K562 (cell line): ENCODE measurements around the gene CAPN3. TPM values are rescaled to one million over a fixed set of nuclear protein-coding genes. Genes with fewer than 3 reads are reported as not detected.
A peak's percentile ranks its signal among the peaks of the same experiment; 100 is the strongest.

Experiments
- ATAC-seq: fragments of 200-7000 bp; cut with Tn5 transposase; 3 replicates; pipeline ENCODE4 v1.9.1; 2020; ENCODE audit warnings: moderate library complexity
- BruUV-seq: library from RNA; stranded (reverse); fragments of 400-500 nt; replicated peaks from 2 replicates; lab custom pipeline; 2021; lab: Mats Ljungman, UMichigan
- CTCF ChIA-PET: fragments of 300-600 bp; formaldehyde crosslinking; extraction: SDS; loops from one replicate; lab custom pipeline; 2021; ENCODE audit warnings: low intra/inter-chr PET ratio; lab: Yijun Ruan, JAX
- POLR2A ChIA-PET: fragments of 300-600, 350-650 bp; sonication (Branson Sonifier 250); formaldehyde crosslinking; extraction: SDS; loops from one replicate; lab custom pipeline; 2021; ENCODE audit warnings: antibody characterized with exemption, inconsistent platforms; lab: Yijun Ruan, JAX
- DNase-seq, 4 experiments: peaks; one replicate each; pipeline versions ENCODE4 v3.0.0 to v3.0.0-alpha.2; 2011 to 2018; ENCODE audit warnings: low spot score in 3 of 4, mixed read lengths in 3 of 4; ENCODE audit errors: extremely low read depth in 1 of 4
- FAIRE-seq: peaks from 2 replicates; lab custom pipeline; 2011; peaks lifted over from hg19 to GRCh38; lab: Jason Lieb, UNC
- H2AFZ ChIP-seq: 2 replicates; pipeline ENCODE4 v1.6.0; 2011; ENCODE audit warnings: low read depth, low read length, control low read depth, inconsistent platforms
- H3K27ac ChIP-seq: fragments of 200-600 bp; 3 replicates; pipeline ENCODE4 v1.8.0; 2011; ENCODE audit warnings: low read depth, mild to moderate bottlenecking, control low read depth, inconsistent platforms, low read length, moderate library complexity, mixed read lengths; ENCODE audit errors: extremely low read depth
- H3K27me3 ChIP-seq, 2 experiments: fragments of 300-600 bp in 1 of 2; 2 replicates in 1 of 2; 3 replicates in 1 of 2; pipeline versions ENCODE4 v1.6.0 to v1.8.0; 2011; ENCODE audit warnings: inconsistent platforms in 2 of 2, low read length in 2 of 2, mild to moderate bottlenecking in 1 of 2, mixed read lengths in 1 of 2, moderate library complexity in 1 of 2; ENCODE audit not compliant: control insufficient read depth in 2 of 2, insufficient read depth in 2 of 2
- H3K36me3 ChIP-seq: fragments of 300-600 bp; 3 replicates; pipeline ENCODE4 v1.8.0; 2011; ENCODE audit warnings: mild to moderate bottlenecking, low read length, inconsistent platforms; ENCODE audit not compliant: control insufficient read depth, insufficient read depth
- H3K4me1 ChIP-seq, 2 experiments: fragments of 200-600 bp in 1 of 2; replicated peaks in 1 of 2; 2 replicates in 1 of 2; 3 replicates in 1 of 2; pipeline versions ENCODE4 v1.5.1 to v1.8.0; 2011; ENCODE audit warnings: inconsistent platforms in 2 of 2, low read length in 2 of 2, mild to moderate bottlenecking in 1 of 2, mixed read lengths in 1 of 2, moderate library complexity in 1 of 2; ENCODE audit not compliant: control insufficient read depth in 2 of 2, insufficient read depth in 2 of 2
- H3K4me2 ChIP-seq: 2 replicates; pipeline ENCODE4 v1.6.1; 2011; ENCODE audit warnings: low read length, control low read depth, inconsistent platforms, mixed read lengths; ENCODE audit not compliant: insufficient read depth
- H3K4me3 ChIP-seq: fragments of 200-600 bp; sonication (generic), shearing (Covaris generic); 2 replicates; pipeline ENCODE4 v1.5.1; 2016; ENCODE audit warnings: control low read depth, inconsistent platforms
- H3K79me2 ChIP-seq: fragments of 200-600 bp; 3 replicates; pipeline ENCODE4 v1.8.0; 2011; ENCODE audit warnings: low read length, inconsistent platforms; ENCODE audit not compliant: control insufficient read depth, insufficient read depth
- H3K9ac ChIP-seq, 2 experiments: 2 replicates each; pipeline versions ENCODE4 v1.6.0 to v1.6.1; 2011; ENCODE audit warnings: low read depth in 2 of 2, low read length in 2 of 2, control low read depth in 1 of 2, inconsistent platforms in 1 of 2, mild to moderate bottlenecking in 1 of 2, mixed read lengths in 1 of 2; ENCODE audit not compliant: insufficient read depth in 1 of 2
- H3K9me1 ChIP-seq: one replicate; pipeline ENCODE4 v1.6.0; 2011; ENCODE audit warnings: inconsistent platforms, mild to moderate bottlenecking, low read length, moderate library complexity; ENCODE audit not compliant: control insufficient read depth, insufficient read depth
- H3K9me3 ChIP-seq: replicated peaks from 2 replicates; pipeline ENCODE4 v1.5.1; 2011; ENCODE audit warnings: low read depth, low read length, inconsistent platforms; ENCODE audit not compliant: control insufficient read depth, insufficient read depth
- H4K20me1 ChIP-seq: replicated peaks from 2 replicates; pipeline ENCODE4 v1.6.1; 2011; ENCODE audit warnings: low read length, inconsistent platforms, mixed read lengths; ENCODE audit not compliant: control insufficient read depth, insufficient read depth
- FOXK1 ChIP-seq: sonication (generic); formaldehyde crosslinking; IDR thresholded peaks from 2 replicates; pipeline ENCODE4 v1.8.0; 2022; ENCODE audit warnings: missing genetic modification reagents, mild to moderate bottlenecking, borderline replicate concordance
- FOXM1 ChIP-seq, 2 experiments: fragments of 450-650 bp in 1 of 2; sonication (generic) in 1 of 2; formaldehyde crosslinking in 1 of 2; IDR thresholded peaks; 2 replicates each; pipeline versions ENCODE4 v1.6.1 to v1.9.0; 2017 to 2022; ENCODE audit warnings: low read depth in 2 of 2, mild to moderate bottlenecking in 2 of 2, missing genetic modification reagents in 1 of 2, moderate library complexity in 1 of 2
- KLF6 ChIP-seq: fragments of 250-450 bp; sonication (Bioruptor Pico); IDR thresholded peaks from 2 replicates; pipeline ENCODE4 v1.4.0; 2020; ENCODE audit warnings: mild to moderate bottlenecking, moderate library complexity, borderline replicate concordance
- L3MBTL2 ChIP-seq: fragments of 450-650 bp; IDR thresholded peaks from 2 replicates; pipeline ENCODE4 v1.6.1; 2016; ENCODE audit warnings: mild to moderate bottlenecking, moderate library complexity
- RBM25 ChIP-seq: fragments of 200-400 bp; formaldehyde crosslinking; IDR thresholded peaks from 2 replicates; pipeline ENCODE4 v1.6.1; 2018; ENCODE audit warnings: low read length, low read depth, moderate library complexity; ENCODE audit not compliant: severe bottlenecking
- TOE1 ChIP-seq, 2 experiments: fragments of 450-650 bp in 1 of 2; sonication (generic) in 1 of 2; formaldehyde crosslinking in 1 of 2; IDR thresholded peaks; 2 replicates each; pipeline versions ENCODE4 v1.7.1 to v1.8.0; 2016 to 2022; ENCODE audit warnings: borderline replicate concordance in 2 of 2, mild to moderate bottlenecking in 2 of 2, antibody characterized with exemption in 1 of 2, inconsistent platforms in 1 of 2, low read depth in 1 of 2, missing genetic modification reagents in 1 of 2, moderate library complexity in 1 of 2
- ZKSCAN1 ChIP-seq: fragments of 150-350 bp; IDR thresholded peaks from 2 replicates; pipeline ENCODE4 v1.6.1; 2016; ENCODE audit warnings: low read depth, low read length
- WGBS: fragments of 100-300 bp; shearing (Covaris generic); methylation state at CpG from one replicate; pipeline ENCODE4 v1.1.6; 2016; ENCODE audit warnings: low coverage, mixed read lengths; ENCODE audit not compliant: insufficient coverage; ENCODE audit errors: missing lambda C conversion rate; 5-methylcytosine and 5-hydroxymethylcytosine counted together
- in situ Hi-C: fragments of 300-500 bp; cut with MboI; formaldehyde crosslinking; loops from 4 replicates; pipeline ENCODE4 v1.15.0; 2018; ENCODE audit warnings: inconsistent platforms, mixed read lengths
- intact Hi-C: fragments of 100-400 bp; cut with micrococcal nuclease; formaldehyde crosslinking; loops from 2 replicates; pipeline ENCODE4 v1.14.2; 2022
- polyA plus RNA-seq, 8 experiments: library from polyadenylated mRNA; depleted of rRNA in 4 of 8; stranded (reverse) in 5 of 8; unstranded in 3 of 8; fragments of >200 nt; fragmentation: Nextera tagmentation in 2 of 8; fragmentation: Illumina TruSeq in 1 of 8; extraction: Ambion mirVana in 2 of 8; extraction: Trizol in 1 of 8; gene quantifications; 2 replicates each; pipeline versions ENCODE4 v1.2.1 to v1.2.3, GENCODE V29; 2011 to 2014; ENCODE audit warnings: inconsistent platforms in 1 of 8, missing spikeins in 1 of 8
- total RNA-seq, 7 experiments: library from RNA; depleted of rRNA in 6 of 7; stranded (reverse); fragments of >200 nt in 6 of 7; fragmentation: Illumina TruSeq in 2 of 7; extraction: Trizol in 2 of 7; gene quantifications; 2 replicates each; pipeline versions ENCODE4 v1.2.1 to v1.2.3, GENCODE V29; 2011 to 2021; ENCODE audit warnings: low replicate concordance in 1 of 7
- TF ChIP-seq, protein P1 (sequence below): sonication (generic); formaldehyde crosslinking; IDR thresholded peaks from 2 replicates; pipeline ENCODE4 v1.8.0; 2023; ENCODE audit warnings: mild to moderate bottlenecking, missing genetic modification reagents
- TF ChIP-seq, protein P2 (sequence below): fragments of 250-450 bp; sonication (Bioruptor Pico); IDR thresholded peaks from 2 replicates; pipeline ENCODE4 v1.5.0; 2021
- TF ChIP-seq, protein P3 (sequence below): sonication (generic); formaldehyde crosslinking; IDR thresholded peaks from 2 replicates; pipeline ENCODE4 v1.9.0; 2022; ENCODE audit warnings: mild to moderate bottlenecking, missing genetic modification reagents

The CAPN3 gene
- total and polyA plus RNA-seq, 9 of the 15 experiments (the other 6 are each of a cell fraction or from before 2014, with no cell fraction given) = 0.03 to 0.34 (median 0.20) TPM; not detected in 2

DNA sequence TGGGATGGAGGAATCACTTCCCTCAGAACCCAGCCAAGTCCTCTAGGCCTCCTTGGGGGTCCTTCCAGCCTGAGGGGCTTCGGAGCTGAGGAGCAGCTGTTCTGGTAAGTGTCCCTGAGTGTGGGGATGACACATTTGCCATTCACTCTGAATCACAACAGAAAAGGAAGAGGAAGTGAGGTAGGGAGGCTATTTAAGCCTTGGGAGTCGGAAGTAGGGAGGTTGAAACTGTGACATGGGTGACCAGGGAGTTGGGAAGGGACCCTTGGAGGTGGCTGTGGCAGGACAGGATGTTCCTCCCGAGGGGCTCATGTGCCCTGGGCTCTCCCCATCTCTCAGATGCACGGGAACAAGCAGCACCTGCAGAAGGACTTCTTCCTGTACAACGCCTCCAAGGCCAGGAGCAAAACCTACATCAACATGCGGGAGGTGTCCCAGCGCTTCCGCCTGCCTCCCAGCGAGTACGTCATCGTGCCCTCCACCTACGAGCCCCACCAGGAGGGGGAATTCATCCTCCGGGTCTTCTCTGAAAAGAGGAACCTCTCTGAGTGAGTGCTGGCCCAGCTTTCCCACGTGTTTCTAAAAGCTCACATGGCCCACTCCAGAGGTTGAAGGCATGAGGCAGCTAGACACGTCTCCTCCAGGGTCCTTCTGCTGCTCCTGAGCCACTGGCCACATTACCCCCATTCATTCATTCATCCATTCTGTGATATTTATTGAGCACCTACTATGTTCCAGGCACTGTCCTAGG, 43.3 kb downstream of the CAPN3 start:
- FAIRE-seq (no peak), ATAC-seq (no peak), DNase-seq (no peak)
- Histone ChIP-seq H2AFZ (peak overlapping the region; percentile 84), H3K27me3 (peaks cover 2 to 6% of the 10 kb centered on the region in 2 experiments; a peak in 1 of 5 replicates), H3K4me1 (peaks cover 0 to 6% of the 10 kb centered on the region in 2 experiments; a peak in 2 of 5 replicates), H3K79me2 (no peaks in the 10 kb centered on the region), H3K27ac (no peak overlapping the region), H3K9me1 (no peaks in the 10 kb centered on the region), H3K36me3 (no peaks in the 10 kb centered on the region), H4K20me1 (no peaks in the 10 kb centered on the region), H3K9ac (no peak overlapping the region), H3K4me2 (no peak overlapping the region), H3K9me3 (no peaks in the 10 kb centered on the region), H3K4me3 (no peak overlapping the region)
- no TSS peak for BruUV-seq
- ChIA-PET POLR2A (interaction anchor here (0.5 to 1.2 kb wide), 2 partner anchors 10 kb away, joined by 3 read pairs; no protein-coding TSS in a partner anchor), CTCF (no interaction called here)
- WGBS = 29% methylated on average over 11 of the region's 15 CpGs
- intact Hi-C loops (no loop called here), in situ Hi-C loops (no loop called here)
- no peak for TF ChIP-seq FOXM1 (IDR thresholded peaks at IDR 0.05; ENCODE audit: low read depth)
- TF ChIP-seq FOXM1 (CRISPR knock-in tag; IDR thresholded peaks at IDR 0.05; ENCODE audit: low read depth) = no peak
- TF ChIP-seq, protein P1, sequence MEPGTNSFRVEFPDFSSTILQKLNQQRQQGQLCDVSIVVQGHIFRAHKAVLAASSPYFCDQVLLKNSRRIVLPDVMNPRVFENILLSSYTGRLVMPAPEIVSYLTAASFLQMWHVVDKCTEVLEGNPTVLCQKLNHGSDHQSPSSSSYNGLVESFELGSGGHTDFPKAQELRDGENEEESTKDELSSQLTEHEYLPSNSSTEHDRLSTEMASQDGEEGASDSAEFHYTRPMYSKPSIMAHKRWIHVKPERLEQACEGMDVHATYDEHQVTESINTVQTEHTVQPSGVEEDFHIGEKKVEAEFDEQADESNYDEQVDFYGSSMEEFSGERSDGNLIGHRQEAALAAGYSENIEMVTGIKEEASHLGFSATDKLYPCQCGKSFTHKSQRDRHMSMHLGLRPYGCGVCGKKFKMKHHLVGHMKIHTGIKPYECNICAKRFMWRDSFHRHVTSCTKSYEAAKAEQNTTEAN (CRISPR knock-in tag) = no peak
- TF ChIP-seq RBM25 = peak; percentile 51
- peak; percentile 35; the same call in 1 of the 2 replicates for TF ChIP-seq ZKSCAN1
- TF ChIP-seq KLF6 = no peak
- TF ChIP-seq, protein P2, sequence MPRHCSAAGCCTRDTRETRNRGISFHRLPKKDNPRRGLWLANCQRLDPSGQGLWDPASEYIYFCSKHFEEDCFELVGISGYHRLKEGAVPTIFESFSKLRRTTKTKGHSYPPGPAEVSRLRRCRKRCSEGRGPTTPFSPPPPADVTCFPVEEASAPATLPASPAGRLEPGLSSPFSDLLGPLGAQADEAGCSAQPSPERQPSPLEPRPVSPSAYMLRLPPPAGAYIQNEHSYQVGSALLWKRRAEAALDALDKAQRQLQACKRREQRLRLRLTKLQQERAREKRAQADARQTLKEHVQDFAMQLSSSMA = no peak
- no peak for TF ChIP-seq FOXK1 (CRISPR knock-in tag)
- TF ChIP-seq, protein P3, sequence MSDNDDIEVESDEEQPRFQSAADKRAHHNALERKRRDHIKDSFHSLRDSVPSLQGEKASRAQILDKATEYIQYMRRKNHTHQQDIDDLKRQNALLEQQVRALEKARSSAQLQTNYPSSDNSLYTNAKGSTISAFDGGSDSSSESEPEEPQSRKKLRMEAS = peak; percentile 63; the same call in 1 of the 2 replicates
- no peak for TF ChIP-seq TOE1 (IDR thresholded peaks at IDR 0.05; ENCODE audit: borderline replicate concordance)
- no peak for TF ChIP-seq TOE1 (CRISPR knock-in tag; IDR thresholded peaks at IDR 0.05; ENCODE audit: borderline replicate concordance, low read depth)
- peak; percentile 36; the same call in 1 of the 2 replicates for TF ChIP-seq L3MBTL2
